ENCODE results near the gene DPH5.

DNA sequence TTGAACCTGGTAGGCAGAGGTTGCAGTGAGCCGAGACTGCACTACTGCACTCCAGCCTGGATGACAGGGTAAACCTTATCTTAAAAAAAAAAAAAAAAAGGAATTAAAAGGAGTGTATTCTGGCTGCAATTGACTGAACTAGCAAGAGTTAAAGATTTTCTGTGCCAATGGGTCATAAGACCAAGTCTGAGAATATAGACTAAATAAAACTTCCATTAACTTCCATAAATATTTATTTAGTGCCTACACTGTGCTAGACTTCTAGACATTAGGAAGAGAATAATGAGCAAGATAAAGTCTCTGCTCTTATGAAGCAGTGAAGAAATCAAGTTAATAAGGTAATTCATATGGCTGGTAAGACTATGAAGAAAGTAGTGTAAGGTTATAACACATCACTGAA, 27.2 kb downstream of the DPH5 start:
- no peak for TF ChIP-seq HDGF (IDR thresholded peaks at IDR 0.05; ENCODE audit: borderline replicate concordance)
- no peak for TF ChIP-seq BHLHE40 (IDR thresholded peaks at IDR 0.05; ENCODE audit: borderline replicate concordance)
- no peak for TF ChIP-seq FOXK2 (IDR thresholded peaks at IDR 0.05)
- TF ChIP-seq SUZ12 (IDR thresholded peaks at IDR 0.05): no peak
- TF ChIP-seq FOXA1 (IDR thresholded peaks at IDR 0.05): no peak
